RWPE2 (cell line): ENCODE results near the gene HNRNPAB.
"Not testable (repeated sequence)": the region's sequence is repeated elsewhere in the genome, so short reads cannot be mapped to it uniquely, and the experiment has no call there.

ENCODE experiments used
- ATAC-seq: fragments of 200-7000 bp; cut with Tn5 transposase; 3 replicates; pipeline ENCODE4 v1.9.1; 2021; ENCODE audit warnings: low read depth
- DNase-seq: peaks from one replicate; pipeline ENCODE4 v3.0.0-alpha.2; 2020; ENCODE audit warnings: low spot score
- H3K27ac ChIP-seq: fragments of 450-650 bp; 2 replicates; pipeline ENCODE4 v1.5.1; 2017; ENCODE audit warnings: mild to moderate bottlenecking; ENCODE audit not compliant: poor library complexity, severe bottlenecking
- H3K27me3 ChIP-seq: fragments of 250-450 bp; sonication (Bioruptor Pico); 2 replicates; pipeline ENCODE4 v1.5.1; 2021; ENCODE audit warnings: mild to moderate bottlenecking, moderate library complexity; ENCODE audit not compliant: insufficient read depth, poor library complexity, severe bottlenecking
- H3K36me3 ChIP-seq: fragments of 250-450 bp; sonication (Bioruptor Pico); 2 replicates; pipeline ENCODE4 v1.5.1; 2020; ENCODE audit warnings: low read depth, mild to moderate bottlenecking, moderate library complexity
- H3K4me1 ChIP-seq: fragments of 250-450 bp; sonication (Bioruptor Pico); 2 replicates; pipeline ENCODE4 v1.5.1; 2021; ENCODE audit warnings: mild to moderate bottlenecking, moderate library complexity; ENCODE audit not compliant: insufficient read depth, poor library complexity, severe bottlenecking
- H3K4me3 ChIP-seq: fragments of 250-450 bp; sonication (Bioruptor Pico); 2 replicates; pipeline ENCODE4 v1.5.1; 2021; ENCODE audit warnings: mild to moderate bottlenecking, moderate library complexity; ENCODE audit not compliant: severe bottlenecking
- H3K9me3 ChIP-seq: fragments of 250-450 bp; sonication (Bioruptor Pico); 2 replicates; pipeline ENCODE4 v1.5.1; 2021; ENCODE audit warnings: mild to moderate bottlenecking, moderate library complexity; ENCODE audit not compliant: severe bottlenecking
- CTCF ChIP-seq: fragments of 450-650 bp; IDR thresholded peaks from one replicate; pipeline ENCODE4 v1.5.1; 2017; ENCODE audit warnings: mild to moderate bottlenecking, moderate library complexity; ENCODE audit not compliant: poor library complexity, severe bottlenecking

HNRNPAB gene

GRCh38 chr5:178227138-178227659 lies 22.9 kb downstream of the HNRNPAB start:
- H3K27ac ChIP-seq = no peak overlapping the region
- no peak overlapping the region for H3K4me3 ChIP-seq
- no peaks in the 10 kb centered on the region for H3K9me3 ChIP-seq
- H3K36me3 ChIP-seq = peaks cover 61% of the 10 kb centered on the region
- TF ChIP-seq CTCF = no peak
- H3K4me1 ChIP-seq = peaks cover 7% of the 10 kb centered on the region
- no peak for DNase-seq
- no peaks in the 10 kb centered on the region for H3K27me3 ChIP-seq
- no peak for ATAC-seq

GRCh38 chr5:178227929-178228328 lies 23.6 kb downstream of the HNRNPAB start:
- H3K27me3 ChIP-seq = no peaks in the 10 kb centered on the region
- H3K36me3 ChIP-seq = peaks cover 58% of the 10 kb centered on the region
- no peak for ATAC-seq
- no peaks in the 10 kb centered on the region for H3K9me3 ChIP-seq
- no peak overlapping the region for H3K27ac ChIP-seq
- peaks cover 7% of the 10 kb centered on the region for H3K4me1 ChIP-seq
- no peak for TF ChIP-seq CTCF
- no peak for DNase-seq
- no peak overlapping the region for H3K4me3 ChIP-seq

- H3K9me3 ChIP-seq = no peaks in the 10 kb centered on the region
- no peak overlapping the region for H3K27ac ChIP-seq
- ATAC-seq (no peak), DNase-seq (no peak)
- no peak for TF ChIP-seq CTCF
- H3K4me3 ChIP-seq = no peak overlapping the region
- H3K4me1 ChIP-seq = peaks cover 7% of the 10 kb centered on the region
- peaks cover 58% of the 10 kb centered on the region for H3K36me3 ChIP-seq
- H3K27me3 ChIP-seq = no peaks in the 10 kb centered on the region
Measured at GRCh38 chr5:178228609-178229008, 24.3 kb downstream of the HNRNPAB start.

- H3K27me3 ChIP-seq, H3K27ac ChIP-seq, H3K4me3 ChIP-seq, H3K4me1 ChIP-seq, ATAC-seq, H3K9me3 ChIP-seq, DNase-seq: not testable (repeated sequence)
- H3K36me3 ChIP-seq = peaks cover 58% of the 10 kb centered on the region
Measured at GRCh38 chr5:178229111-178229510, 24.8 kb downstream of the HNRNPAB start.

- Histone ChIP-seq H3K4me3 (no peak overlapping the region), H3K4me1 (peaks cover 7% of the 10 kb centered on the region), H3K27me3 (no peaks in the 10 kb centered on the region), H3K27ac (no peak overlapping the region), H3K9me3 (no peaks in the 10 kb centered on the region), H3K36me3 (peaks cover 58% of the 10 kb centered on the region)
- TF ChIP-seq CTCF = no peak
- DNase-seq (no peak), ATAC-seq (no peak)
Measured at GRCh38 chr5:178229861-178230260, 25.5 kb downstream of the HNRNPAB start.
